ENCODE data around the gene CREB5. TPM values are rescaled to one million over a fixed set of nuclear protein-coding genes. Genes with fewer than 3 reads are reported as not detected.

Gene CREB5
- total and polyA plus RNA-seq, 2 of the 13 experiments (the other 11 are each of a cell fraction or from before 2014, with no cell fraction given) = 0.38 to 0.71 TPM

- Histone ChIP-seq H3K4me1 (ENCODE audit: insufficient read depth, low read length) (no peaks in the 10 kb centered on the region), H3K36me3 (replicated peaks in 1 of 2; ENCODE audit: control insufficient read depth in 1 of 2, insufficient read depth in 2 of 2, low read length in 2 of 2) (no peaks in the 10 kb centered on the region), H3K4me2 (ENCODE audit: low read depth, low read length) (no peak overlapping the region), H4K20me1 (ENCODE audit: insufficient read depth, low read length) (no peaks in the 10 kb centered on the region), H3K27me3 (ENCODE audit: control insufficient read depth in 1 of 2, insufficient read depth in 2 of 2, low read length in 2 of 2) (no peaks in the 10 kb centered on the region), H3K9me3 (ENCODE audit: low read length) (no peaks in the 10 kb centered on the region), H3K79me2 (ENCODE audit: insufficient read depth, low read length) (no peaks in the 10 kb centered on the region), H3K4me3 (replicated peaks in 1 of 3; ENCODE audit: insufficient read depth in 1 of 3, low read depth in 2 of 3, low read length in 3 of 3) (no peak overlapping the region), H2AFZ (ENCODE audit: low read length) (no peak overlapping the region), H3K9ac (ENCODE audit: insufficient read depth, low read depth, low read length) (no peak overlapping the region), H3K27ac (ENCODE audit: extremely low read length, insufficient read depth, low read length) (no peak overlapping the region)
- POLR2A ChIA-PET = no interaction called here
- TF ChIP-seq HMGXB3 (CRISPR knock-in tag; IDR thresholded peaks at IDR 0.05; ENCODE audit: borderline replicate concordance) (no peak), PHF5A (CRISPR knock-in tag; IDR thresholded peaks at IDR 0.05; ENCODE audit: low read depth, unreplicated experiment) (no peak), ZZZ3 (CRISPR knock-in tag; IDR thresholded peaks at IDR 0.05; ENCODE audit: borderline replicate concordance) (no peak), BRD4 (CRISPR knock-in tag; IDR thresholded peaks at IDR 0.05) (no peak), ZNF556 (CRISPR knock-in tag; IDR thresholded peaks at IDR 0.05; ENCODE audit: borderline replicate concordance) (no peak), RFX3 (CRISPR knock-in tag; IDR thresholded peaks at IDR 0.05) (no peak), FLYWCH1 (CRISPR knock-in tag; IDR thresholded peaks at IDR 0.05) (no peak), EP300 (IDR thresholded peaks at IDR 0.05; ENCODE audit: low read depth in 2 of 2, low read length in 2 of 2) (no peak), EP300 (CRISPR knock-in tag; IDR thresholded peaks at IDR 0.05; ENCODE audit: borderline replicate concordance) (no peak), EHMT2 (IDR thresholded peaks at IDR 0.05; ENCODE audit: borderline replicate concordance, low read depth, low read length) (no peak), ZNF766 (CRISPR knock-in tag; IDR thresholded peaks at IDR 0.05; ENCODE audit: borderline replicate concordance) (no peak), ZNF644 (CRISPR knock-in tag; IDR thresholded peaks at IDR 0.05; ENCODE audit: low read depth) (no peak)
- TF ChIP-seq, protein P1, sequence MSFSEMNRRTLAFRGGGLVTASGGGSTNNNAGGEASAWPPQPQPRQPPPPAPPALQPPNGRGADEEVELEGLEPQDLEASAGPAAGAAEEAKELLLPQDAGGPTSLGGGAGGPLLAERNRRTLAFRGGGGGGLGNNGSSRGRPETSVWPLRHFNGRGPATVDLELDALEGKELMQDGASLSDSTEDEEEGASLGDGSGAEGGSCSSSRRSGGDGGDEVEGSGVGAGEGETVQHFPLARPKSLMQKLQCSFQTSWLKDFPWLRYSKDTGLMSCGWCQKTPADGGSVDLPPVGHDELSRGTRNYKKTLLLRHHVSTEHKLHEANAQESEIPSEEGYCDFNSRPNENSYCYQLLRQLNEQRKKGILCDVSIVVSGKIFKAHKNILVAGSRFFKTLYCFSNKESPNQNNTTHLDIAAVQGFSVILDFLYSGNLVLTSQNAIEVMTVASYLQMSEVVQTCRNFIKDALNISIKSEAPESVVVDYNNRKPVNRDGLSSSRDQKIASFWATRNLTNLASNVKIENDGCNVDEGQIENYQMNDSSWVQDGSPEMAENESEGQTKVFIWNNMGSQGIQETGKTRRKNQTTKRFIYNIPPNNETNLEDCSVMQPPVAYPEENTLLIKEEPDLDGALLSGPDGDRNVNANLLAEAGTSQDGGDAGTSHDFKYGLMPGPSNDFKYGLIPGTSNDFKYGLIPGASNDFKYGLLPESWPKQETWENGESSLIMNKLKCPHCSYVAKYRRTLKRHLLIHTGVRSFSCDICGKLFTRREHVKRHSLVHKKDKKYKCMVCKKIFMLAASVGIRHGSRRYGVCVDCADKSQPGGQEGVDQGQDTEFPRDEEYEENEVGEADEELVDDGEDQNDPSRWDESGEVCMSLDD (CRISPR knock-in tag; IDR thresholded peaks at IDR 0.05; ENCODE audit: borderline replicate concordance) = no peak
- BruUV-seq (replicated peaks) = no TSS peak
- 29% methylated on average over 6 of the region's 6 CpGs for WGBS (ENCODE audit: low lambda C conversion rate)
- in situ Hi-C loops (cut with HindIII; ENCODE audit: extremely low pct_ligation_motif_present, low pct_unique_long_range_greater_than_20kb) = no loop called here
- intact Hi-C loops (cut with micrococcal nuclease; ENCODE audit: unreplicated experiment) = no loop called here
- no peak for DNase-seq (ENCODE audit: low spot score)
- FAIRE-seq = no peak
- CTCF ChIA-PET (ENCODE audit: low intra/inter-chr PET ratio, low total read pairs) = no interaction called here
- ATAC-seq = no peak
These were observed 367.6 kb downstream of the CREB5 start for GRCh38 chr7:28779954-28780353.
